ENCODE data around the gene POLR1A.
"Not testable (repeated sequence)": the region's sequence is repeated elsewhere in the genome, so short reads cannot be mapped to it uniquely, and the experiment has no call there.

Gene POLR1A

DNA sequence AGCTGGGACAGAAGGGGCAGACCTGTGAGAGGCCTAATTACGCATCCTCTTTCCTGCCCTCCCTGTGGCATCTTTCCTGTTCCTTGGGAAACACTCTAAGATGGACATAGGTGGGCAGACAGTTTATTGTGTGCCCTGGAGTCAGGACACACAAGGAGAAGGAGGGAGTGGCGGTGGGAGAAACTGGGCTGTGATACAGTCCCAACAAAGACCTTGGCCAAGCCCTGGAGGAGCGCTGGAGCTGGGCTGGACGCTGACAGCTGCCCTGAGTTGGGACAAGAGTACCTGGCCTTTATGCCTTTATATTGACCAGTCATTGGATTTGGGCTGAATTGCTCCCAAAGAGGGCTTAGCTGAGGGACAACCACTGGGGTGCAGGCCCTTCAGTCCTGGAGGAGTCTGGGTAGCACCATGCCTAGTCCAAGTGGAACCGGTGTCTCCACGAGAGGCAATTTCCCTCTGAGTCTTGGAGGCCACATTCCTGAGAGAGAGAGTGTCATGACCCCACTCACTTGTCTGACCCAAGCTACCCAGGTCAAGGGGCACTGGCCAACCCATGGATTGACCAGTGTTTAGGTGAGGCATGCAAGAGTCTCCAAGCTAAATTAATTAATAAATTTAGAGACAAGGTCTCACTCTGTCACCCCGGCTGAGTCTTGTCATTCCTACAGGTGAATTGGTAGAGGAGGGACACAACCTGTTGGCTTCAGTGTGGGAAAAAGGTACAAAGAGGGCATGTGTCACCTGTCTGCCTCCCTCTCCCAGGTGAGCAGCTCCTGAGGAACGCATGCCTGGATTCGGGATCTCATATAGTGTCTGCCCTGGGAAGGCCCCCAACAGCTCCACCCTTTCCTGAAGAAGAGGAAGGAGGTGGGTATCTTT, 109.8 kb downstream of the POLR1A start:
- DNase-seq: no peak

DNA sequence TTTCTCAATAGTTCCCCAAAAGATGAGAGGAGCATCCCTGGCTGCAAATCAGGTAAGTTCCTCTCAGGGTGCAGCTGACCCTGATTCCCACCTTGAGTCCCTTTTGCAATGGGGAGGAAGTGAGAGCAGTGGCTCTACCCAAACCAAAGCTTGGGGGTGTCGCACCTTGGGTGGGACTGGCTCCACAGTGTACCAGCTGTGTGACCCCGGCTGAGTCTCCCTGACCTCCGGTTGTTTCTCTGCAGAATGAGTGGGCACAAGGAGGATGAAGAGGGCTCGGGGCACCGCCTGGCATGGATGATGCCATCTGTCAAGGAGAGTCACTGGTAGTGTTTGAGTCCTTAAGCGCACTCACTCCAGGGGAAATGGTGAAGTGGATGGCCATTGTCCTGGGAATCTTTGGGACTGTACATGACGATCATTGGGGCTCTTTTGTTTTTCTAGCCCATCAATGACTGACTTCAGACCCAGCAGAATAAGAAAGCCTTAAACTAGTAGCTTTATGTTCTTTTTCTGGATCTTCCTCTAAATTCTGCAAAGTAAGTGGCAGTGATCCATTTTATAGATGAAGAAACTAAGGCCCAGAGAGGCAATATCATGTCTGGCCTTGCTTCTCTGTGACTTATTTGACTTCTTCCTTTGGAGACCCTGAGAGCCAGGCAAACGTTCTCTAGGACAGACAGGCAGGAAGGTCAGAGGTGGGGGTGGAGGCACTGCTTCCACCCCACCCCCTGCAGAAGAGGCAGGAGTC, 110.6 kb downstream of the POLR1A start:
- no peak for DNase-seq

DNA sequence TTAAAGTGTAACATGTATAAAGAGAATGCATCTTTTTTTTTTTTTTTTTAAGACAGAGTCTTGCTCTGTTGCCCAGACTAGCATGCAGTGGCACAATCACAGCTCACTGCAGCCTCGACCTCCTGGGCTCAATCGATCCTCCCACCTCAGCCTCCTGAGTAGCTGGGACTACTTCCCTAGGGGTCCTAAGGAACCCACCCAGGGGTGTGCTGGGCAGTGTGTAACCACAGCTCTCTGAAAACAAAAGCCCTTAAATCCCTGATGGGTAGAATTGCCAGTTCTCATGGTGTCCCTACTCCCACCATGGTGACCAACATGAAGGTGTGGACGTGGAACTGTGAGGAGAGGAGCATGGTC, 111.3 kb downstream of the POLR1A start:
- no peak for DNase-seq

- no peak for DNase-seq
Observed at GRCh38 chr2:85992611-85993010, 113.1 kb downstream of the POLR1A start.

- DNase-seq: not testable (repeated sequence)
Observed at GRCh38 chr2:85992053-85992452, 113.6 kb downstream of the POLR1A start.

DNA sequence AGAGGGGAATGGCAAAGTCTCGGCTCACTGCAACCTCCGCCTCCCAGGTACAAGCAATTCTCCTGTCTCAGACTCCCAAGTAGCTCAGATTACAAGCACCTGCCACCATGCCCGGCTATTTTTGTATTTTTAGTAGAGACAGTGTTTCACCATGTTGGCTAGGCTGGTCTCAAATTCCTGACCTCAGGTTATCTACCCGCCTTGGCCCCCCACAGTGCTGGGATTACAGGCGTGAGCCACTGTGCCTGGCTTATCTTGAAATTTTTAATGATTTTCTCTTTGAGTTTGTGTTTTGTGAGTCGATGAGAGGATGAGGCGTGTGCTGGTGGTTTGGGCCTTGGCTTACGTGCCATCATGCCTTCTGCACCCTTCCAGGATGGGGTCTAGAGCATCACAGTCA, 115.6 kb downstream of the POLR1A start:
- no peak for DNase-seq

GRCh38 chr2:85989288-85989865, 116.3 kb downstream of the POLR1A start:
- no peak for DNase-seq

DNA sequence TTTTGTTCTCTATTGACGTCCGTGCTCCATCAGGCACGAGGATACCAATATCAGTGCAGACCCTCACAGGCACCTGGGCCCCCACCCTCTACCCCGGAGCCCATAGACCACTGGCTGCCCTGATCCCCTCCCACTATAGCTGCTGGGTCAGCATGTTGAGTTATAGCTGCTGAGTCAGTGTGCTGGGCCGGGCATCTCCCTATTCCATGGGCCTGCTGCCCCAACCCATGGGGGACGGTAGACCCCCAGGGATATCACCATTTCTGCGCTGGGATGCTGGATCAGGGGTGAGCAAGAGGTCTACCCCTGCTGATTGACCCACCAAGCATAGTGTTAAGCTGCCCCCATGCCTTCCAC, 116.8 kb downstream of the POLR1A start:
- no peak for DNase-seq

DNA sequence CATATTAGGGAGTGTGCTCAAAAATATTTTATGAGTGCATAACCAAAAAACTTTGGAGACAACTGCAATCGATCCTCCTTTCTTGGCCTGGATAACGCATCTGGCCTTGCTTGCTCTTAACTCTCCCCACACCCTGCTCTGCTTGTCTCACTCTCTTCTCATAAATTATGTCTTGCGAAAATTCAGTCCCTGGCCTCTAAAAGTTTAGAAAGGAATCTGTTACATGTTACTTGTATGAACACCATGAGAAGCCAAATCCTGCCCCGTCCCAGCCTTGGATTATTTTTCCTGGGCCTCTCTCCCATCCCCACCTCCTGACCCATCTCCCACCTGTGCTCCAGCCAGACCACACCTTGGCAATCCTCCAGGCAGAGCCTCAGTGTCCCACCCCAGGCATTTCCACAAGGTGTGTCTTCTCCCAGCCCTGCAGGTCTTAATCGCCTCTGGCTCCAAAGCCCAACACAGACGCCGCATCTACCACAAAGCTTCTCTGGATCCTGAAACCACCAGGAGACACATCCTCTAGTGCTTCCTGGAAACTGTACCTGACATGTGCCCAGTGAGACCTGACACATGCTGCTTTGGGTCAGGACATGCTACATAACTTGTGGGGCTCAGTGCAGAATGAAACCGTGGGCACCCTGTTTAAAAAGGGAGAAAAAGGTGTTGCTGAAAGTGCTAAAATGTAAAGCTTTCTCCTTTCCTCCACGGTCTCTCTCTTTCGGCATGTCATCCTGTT, 117.3 kb downstream of the POLR1A start:
- DNase-seq: no peak

- DNase-seq: no peak
Observed at GRCh38 chr2:85987266-85988174, 118.2 kb downstream of the POLR1A start.

DNA sequence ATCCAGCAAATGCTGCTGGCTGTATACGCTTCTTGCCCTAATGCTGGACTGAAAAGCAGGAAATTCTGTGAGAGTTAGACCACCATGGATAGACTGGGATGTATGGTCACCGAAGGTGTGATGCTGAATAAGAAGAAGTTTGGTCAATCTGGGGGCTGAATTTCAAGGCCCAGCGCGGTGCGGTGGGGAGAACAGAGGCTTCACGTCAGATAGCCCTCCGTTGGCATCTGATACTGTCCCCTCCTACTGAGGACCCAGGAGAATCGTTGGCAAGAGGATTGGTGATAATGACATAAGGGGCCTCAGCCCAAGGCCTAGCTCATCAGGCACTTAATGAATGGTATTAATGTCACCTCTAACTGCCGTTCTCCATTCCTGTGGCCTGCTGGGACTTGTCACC, 119.6 kb downstream of the POLR1A start:
- no peak for DNase-seq

DNA sequence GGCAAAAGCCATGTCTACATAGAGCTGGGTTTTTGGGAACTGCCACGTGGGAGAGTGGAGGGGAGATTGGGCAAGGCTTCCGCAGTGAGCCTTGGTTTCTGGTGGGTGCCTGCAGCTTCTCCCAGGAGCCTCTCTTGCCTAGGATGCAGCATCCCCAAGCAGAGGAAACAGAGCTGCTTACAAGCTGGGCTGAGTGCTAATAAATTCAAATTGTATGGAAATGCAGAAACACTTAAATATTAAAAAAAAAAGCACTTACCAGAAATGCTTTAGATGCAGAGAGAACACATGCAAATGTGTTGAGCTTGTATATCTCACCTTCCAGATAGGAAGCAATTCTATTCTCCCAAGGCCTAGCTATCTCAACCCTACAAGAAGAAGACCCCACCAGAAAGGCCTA, 120.9 kb downstream of the POLR1A start:
- DNase-seq: no peak

DNA sequence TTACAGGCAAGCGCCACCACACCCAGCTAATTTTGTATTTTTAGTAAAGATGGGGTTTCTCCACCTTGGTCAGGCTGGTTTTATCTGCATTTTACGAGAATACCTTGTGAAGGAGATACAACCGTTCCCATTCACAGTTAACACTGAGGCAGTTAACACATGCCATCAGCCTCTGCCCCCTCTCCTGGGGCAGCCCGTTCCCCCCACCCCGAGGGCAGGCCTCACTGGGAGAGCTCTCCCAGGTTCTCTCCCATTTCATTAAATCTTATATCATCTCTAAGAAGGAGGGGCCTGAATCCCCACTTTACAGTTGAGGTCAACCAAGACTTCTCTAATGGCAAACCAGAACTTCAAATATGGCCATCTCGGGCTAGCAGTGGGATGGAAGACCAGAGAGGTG, 121.9 kb downstream of the POLR1A start:
- no peak for DNase-seq

GRCh38 chr2:85981579-85982247, 124.0 kb downstream of the POLR1A start:
- DNase-seq: no peak

GRCh38 chr2:85978883-85979780, 126.6 kb downstream of the POLR1A start:
- no peak for DNase-seq

DNA sequence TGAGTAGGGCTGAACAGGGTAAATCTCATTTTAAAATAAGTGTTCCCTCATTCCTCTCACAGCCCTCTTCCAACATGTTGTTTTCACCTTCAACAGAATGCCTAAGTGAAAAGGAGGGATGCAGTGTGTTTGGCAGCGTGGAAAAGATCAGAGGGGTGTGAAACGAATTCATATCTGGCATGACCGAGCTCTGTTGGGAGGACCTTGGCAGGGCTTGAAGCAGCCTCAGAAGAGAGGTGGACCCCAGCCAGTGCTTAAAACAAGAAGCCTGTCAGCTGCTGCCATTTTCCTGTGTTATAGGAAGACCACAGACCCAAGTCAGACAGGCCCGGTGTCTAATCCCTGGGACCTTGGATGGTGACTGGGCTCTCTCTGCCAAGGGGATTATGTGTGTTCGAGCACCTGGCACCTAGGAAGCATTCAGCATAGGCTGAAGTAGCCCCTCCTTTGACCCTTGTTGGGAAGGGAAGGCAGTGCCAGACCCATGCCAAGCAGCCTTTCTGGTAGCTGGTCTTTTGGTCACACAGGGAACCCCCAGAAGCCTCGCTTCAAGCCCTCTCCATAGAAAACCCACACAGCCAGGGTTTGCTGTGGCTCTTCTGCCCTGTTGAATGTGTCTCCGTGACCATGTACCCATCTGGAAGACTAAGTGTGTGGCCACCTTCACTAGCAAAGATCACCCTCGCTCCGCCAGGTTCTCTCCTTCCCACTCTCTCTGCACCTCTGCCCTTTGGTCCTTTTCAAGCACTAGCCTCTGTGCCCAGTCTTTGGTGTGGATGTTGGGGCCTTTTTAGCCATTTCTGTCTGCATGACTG, 129.4 kb downstream of the POLR1A start:
- DNase-seq: no peak

DNA sequence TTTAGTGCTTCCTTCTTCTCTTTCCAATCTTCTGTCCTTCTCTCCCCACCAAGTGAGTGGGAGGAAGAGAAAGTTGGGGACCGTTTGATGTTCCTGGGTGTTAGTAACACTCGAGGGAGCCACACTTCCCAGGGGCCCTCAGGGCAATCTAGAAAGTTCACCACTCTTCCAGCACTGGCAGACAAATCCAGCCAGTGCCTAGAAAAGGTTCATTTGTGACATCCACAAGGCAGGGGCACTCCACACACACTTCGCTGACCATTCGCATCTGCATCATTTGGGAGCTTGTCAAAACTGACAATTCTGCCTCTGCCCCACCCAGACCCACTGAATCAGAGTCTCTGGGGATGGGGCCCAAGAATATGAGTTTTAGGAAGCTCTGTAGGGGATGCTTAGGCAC, 130.1 kb downstream of the POLR1A start:
- DNase-seq: no peak

DNA sequence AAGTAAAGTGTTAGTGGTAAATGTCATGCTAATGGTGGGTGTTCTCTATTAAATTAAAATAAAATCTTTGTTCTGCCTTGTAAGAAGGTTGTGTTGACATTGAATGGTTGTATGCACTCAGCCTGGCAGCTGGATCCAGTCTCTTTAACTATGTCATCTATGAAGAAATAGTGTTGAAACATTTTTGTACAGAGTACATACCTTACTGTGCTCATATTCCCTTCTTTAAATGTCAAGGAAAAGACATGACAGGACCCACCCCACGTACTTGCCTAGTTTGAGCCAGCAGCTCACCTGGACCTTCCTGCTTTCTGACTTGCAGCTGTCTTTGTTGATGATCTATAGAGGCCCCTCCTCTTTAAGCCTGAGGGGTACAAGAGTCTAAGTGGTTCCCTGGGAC, 131.3 kb downstream of the POLR1A start:
- DNase-seq: no peak

GRCh38 chr2:85972355-85972754, 133.3 kb downstream of the POLR1A start:
- no peak for DNase-seq

DNA sequence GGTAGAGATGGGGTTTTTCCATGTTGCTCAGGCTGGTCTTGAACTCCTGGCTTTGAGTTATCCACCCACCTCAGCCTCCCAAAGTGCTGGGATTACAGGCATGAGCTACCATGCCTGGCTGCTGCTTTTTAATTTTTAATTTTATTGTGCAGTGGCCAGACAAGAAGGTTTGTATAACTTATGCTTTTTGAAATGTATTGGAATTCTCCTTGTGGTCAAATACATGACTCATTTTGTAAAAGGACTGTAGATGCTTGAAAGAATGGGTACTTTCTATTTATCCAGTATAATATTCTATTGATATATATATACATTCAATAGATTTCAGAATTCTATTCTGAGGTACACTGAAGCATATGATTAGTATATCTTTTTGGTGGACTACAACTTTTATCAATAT, 134.3 kb downstream of the POLR1A start:
- DNase-seq: no peak
